ENCODE data around the gene MT1G. TPM values are rescaled to one million over a fixed set of nuclear protein-coding genes. Genes with fewer than 3 reads are reported as not detected.

The MT1G gene
- polyA plus RNA-seq, 1 experiment: not detected

GRCh38 chr16:56695246-56695645, 27.4 kb upstream of the MT1G start:
- ChIA-PET POLR2A (no interaction called here), CTCF (interaction anchor here (0.6 kb wide), 1 partner anchor 181 kb away, joined by 3 read pairs; no protein-coding TSS in a partner anchor)
- no peak for DNase-seq (ENCODE audit: low read depth, low spot score)
- TF ChIP-seq CTCF (IDR thresholded peaks at IDR 0.05; ENCODE audit: low read depth, low read length): no peak
- H3K4me3 ChIP-seq (ENCODE audit: low read depth, low read length): no peak overlapping the region
- H3K9me3 ChIP-seq (ENCODE audit: control insufficient read depth, insufficient read depth, low read length): peaks cover 12% of the 10 kb centered on the region
- H3K27me3 ChIP-seq (ENCODE audit: control insufficient read depth, insufficient read depth, low read length): no peaks in the 10 kb centered on the region
- no peak overlapping the region for H3K27ac ChIP-seq (ENCODE audit: low read depth, low read length)

- Histone ChIP-seq H3K9me3 (ENCODE audit: control insufficient read depth, insufficient read depth, low read length) (peaks cover 11% of the 10 kb centered on the region; the same call in 1 of the 2 replicates), H3K27ac (ENCODE audit: low read depth, low read length) (no peak overlapping the region), H3K4me3 (ENCODE audit: low read depth, low read length) (no peak overlapping the region), H3K27me3 (ENCODE audit: control insufficient read depth, insufficient read depth, low read length) (no peaks in the 10 kb centered on the region)
- CTCF ChIA-PET: interaction anchor here (0.7 kb wide), 1 partner anchor 18 kb away, joined by 4 read pairs; no protein-coding TSS in a partner anchor
- POLR2A ChIA-PET: no interaction called here
- TF ChIP-seq CTCF (IDR thresholded peaks at IDR 0.05; ENCODE audit: low read depth, low read length): no peak
- DNase-seq (ENCODE audit: low read depth, low spot score): no peak
These were observed 24.0 kb upstream of the MT1G start for GRCh38 chr16:56691885-56692284.

DNA sequence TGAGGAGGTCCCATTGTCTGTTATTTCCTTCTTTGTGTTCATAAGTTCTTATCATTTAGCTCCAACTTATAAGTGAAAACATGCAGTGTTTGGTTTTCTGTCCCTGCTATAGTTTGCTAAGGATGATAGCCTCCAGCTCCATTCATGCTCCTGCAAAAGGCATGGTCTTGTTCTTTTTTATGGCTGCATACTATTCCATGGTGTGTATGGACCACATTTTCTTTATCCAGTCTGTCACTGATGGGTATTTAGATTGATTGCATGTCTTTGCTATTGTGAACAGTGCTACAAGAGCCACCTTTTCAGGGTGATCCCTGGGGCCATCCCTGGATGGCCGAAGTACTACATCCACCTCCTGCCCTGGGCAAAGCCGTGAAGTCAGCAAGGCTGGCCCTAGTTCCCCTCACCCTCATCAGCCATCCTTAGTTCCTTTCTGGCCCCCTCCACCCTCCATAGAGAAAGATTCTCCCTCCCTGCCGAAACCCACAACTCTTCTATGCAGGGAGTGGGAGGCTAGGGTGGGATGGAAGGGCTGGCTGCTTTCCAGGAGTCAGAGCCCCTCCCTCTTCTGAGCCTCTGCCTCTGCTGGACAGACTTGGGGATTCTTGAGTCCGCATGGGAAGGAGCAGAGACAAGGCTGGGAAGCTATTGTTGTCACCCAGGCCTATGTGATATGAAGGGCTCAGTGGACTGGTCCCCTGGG, 22.7 kb upstream of the MT1G start:
- no peak overlapping the region for H3K27ac ChIP-seq (ENCODE audit: low read depth, low read length)
- H3K4me3 ChIP-seq (ENCODE audit: low read depth, low read length): no peak overlapping the region
- CTCF ChIA-PET: interaction anchor here (0.7 to 2.1 kb wide), 3 partner anchors 11 to 171 kb away, joined by 3 to 10 read pairs (median 3); no protein-coding TSS in a partner anchor
- no peaks in the 10 kb centered on the region for H3K27me3 ChIP-seq (ENCODE audit: control insufficient read depth, insufficient read depth, low read length)
- no peak for DNase-seq (ENCODE audit: low read depth, low spot score)
- POLR2A ChIA-PET: no interaction called here
- H3K9me3 ChIP-seq (ENCODE audit: control insufficient read depth, insufficient read depth, low read length): peaks cover 20% of the 10 kb centered on the region
- no peak for TF ChIP-seq CTCF (IDR thresholded peaks at IDR 0.05; ENCODE audit: low read depth, low read length)

GRCh38 chr16:56689171-56689570, 21.3 kb upstream of the MT1G start:
- ChIA-PET POLR2A (no interaction called here), CTCF (interaction anchor here (2.1 kb wide), 1 partner anchor 12 kb away, joined by 10 read pairs; no protein-coding TSS in a partner anchor)

More at GRCh38 chr16:56689171-56689570, 21.3 kb upstream of the MT1G start:
- Histone ChIP-seq H3K27ac (ENCODE audit: low read depth, low read length) (no peak overlapping the region), H3K9me3 (ENCODE audit: control insufficient read depth, insufficient read depth, low read length) (peaks cover 13% of the 10 kb centered on the region), H3K27me3 (ENCODE audit: control insufficient read depth, insufficient read depth, low read length) (no peaks in the 10 kb centered on the region), H3K4me3 (ENCODE audit: low read depth, low read length) (no peak overlapping the region)
- DNase-seq (ENCODE audit: low read depth, low spot score): no peak
- TF ChIP-seq CTCF (IDR thresholded peaks at IDR 0.05; ENCODE audit: low read depth, low read length): no peak

Measured in AG04450 (cell line).